Measurements from ENCODE around the gene CARD8.
"Not testable (repeated sequence)": the region's sequence is repeated elsewhere in the genome, so short reads cannot be mapped to it uniquely, and the experiment has no call there.

Gene CARD8

DNA sequence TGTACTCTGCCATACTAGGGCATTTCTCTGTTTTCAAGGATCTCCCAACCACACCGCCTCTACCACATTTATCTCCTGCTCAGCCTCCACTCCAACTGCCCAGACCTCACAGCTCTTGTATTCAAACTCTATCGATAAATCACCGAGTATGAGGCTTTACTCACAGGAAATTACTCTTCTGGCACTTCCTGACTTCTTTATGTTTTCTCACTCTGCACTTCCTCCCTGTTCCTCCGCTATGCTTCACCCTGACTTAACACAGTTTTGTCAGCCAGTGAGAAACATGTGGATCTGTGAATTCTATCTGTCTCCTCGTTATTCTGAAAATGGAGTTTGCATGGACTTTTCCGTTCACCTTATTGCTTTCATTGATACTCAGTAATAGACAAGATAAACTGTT lies 2.6 kb upstream of the CARD8 start:
- no peak for DNase-seq

DNA sequence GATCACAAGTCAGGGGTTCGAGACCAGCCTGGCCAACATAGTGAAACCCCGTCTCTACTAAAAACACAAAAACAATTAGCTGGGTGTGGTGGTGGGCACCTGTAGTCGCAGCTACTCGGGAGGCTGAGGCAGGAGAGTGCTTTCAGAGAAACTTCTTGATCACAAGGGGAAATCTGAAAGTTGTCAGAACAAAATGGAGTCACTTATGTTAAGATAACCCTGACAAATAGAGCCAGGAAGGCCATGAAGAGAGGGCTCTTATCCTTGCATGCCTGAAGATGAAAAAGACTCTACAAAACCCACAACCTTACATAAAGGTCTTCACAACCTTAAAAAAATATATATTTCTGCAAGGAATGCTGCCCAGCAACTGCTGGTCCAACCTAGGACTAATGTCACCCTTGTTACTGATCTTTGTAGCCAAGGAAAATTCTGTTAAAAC lies 1.2 kb downstream of the CARD8 start:
- no peak for DNase-seq

DNA sequence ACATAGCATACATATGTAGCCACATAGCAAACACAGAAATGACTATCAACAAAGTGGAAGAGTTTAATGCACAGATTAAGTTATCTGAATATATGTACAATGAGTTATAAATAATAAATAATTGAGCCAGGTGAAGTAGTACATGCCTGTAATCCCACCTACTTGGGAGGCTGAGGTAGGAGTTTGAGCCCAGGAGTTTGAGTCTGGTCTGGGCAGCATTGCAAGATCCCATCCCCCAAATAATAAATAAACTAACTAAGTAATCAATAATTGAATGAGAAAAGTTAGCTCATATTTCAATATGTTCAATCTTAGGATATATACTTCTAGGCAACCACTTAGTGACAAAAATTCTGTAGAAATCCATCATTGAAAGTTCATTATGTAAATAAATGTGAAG lies 1.7 kb downstream of the CARD8 start:
- no peak for DNase-seq

DNA sequence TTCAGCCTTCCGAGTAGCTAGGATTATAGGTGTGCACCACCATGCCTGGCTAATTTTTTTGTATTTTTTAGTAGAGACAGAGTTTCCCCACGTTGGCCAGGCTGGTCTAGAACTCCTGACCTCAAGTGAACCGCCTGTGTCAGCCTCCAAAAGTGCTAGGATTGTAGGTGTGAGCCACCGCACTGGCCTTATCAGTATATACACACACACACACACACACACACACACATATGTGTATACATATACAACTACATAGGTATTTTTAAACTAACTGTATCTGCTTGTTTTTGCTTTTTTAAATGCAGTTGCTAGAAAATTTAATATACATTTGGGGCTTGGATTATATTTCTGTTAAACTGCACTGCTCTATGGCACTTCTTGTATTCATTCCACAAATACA lies 3.1 kb downstream of the CARD8 start:
- no peak for DNase-seq

DNA sequence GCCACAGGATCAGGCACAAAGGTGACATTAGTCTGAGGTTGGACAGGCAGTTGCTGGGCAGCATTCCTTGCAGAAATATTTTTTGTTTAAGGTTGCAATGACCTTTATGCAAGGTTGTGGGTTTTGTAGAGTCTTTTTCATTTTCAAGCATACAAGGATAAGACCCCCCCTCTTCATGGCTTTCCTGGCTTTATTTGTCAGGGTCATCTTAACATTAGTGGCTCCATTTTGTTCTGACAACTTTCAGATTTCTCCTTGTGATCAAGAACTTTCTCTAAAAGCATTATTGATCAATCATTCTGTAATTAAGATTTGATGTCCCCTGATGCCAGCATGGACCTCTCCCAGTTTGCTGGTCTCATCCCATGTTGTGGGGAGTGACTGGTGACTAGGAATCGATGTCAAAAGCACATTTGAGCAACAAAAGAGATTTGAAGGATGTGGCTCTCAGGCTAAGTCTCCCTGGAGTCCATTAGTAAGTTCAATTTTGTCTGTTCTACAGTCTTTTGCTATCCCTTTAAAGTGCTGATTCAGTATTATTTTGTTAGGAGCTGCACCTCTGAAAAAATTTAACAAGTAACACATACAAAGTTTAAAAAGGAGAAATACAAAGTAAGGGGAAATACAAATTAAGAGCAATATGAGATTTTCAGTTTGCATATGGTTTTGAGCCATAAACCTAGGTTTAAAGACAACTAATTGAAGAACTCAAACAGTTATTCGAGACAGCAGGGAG lies 5.3 kb downstream of the CARD8 start:
- no peak for DNase-seq

DNA sequence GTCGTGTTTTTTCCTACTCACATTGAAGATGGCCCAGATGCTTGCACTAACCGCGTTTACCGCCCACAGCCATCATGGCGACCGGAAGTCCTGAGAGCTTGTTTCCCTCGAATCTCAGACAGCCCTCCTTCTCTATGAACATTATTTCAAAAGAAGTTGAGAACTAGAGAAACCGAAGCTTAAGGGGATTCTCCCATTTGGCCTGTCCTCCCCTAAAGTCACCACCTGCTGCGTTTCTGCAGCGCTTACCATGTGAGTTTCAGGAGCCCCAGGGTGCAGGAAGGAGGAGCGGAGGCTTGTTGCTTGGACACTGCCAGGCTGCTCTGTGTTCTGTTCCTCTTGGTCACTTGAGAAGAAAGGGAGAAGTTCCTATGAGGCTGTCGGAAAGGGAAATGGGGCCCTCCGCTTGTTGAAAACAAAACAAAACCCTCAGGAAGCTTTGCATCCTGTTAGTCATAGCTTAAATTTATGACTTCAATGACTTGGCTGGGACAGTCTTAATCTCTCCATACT lies 6.2 kb downstream of the CARD8 start:
- peak; percentile 65 for DNase-seq

DNA sequence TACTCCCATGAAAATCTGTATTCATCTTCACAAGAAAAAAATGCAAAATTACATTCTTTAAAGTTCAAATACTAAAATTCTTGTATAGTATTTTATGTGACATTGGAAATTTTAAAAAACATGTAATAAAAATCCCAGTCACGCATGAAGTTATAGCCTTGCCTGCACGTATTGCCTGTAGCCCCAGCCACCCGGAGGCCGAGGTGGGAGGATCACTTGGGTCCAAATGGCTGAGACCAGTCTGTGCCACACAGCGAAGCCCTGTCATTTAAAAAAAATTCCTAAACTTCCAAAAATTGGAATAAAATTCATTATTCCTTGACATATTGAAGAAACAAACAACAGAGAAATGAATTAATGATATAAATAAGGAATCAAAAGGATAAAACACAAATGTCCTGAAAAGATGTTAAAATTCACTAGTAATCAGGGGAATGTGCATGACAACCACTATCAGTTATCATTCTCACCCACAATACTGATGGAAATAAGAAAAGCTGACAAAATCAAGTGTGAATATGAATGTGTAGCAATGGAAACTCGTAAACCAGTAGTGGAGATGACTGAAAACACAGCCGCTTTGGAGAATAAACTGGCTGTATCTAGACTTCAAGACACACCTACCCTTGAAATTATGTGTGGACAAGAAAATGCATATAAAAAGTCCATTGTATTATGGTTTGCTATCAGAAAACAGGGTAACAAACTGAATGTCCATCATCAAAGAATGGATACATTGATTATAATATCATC lies 7.5 kb downstream of the CARD8 start:
- no peak for DNase-seq

DNA sequence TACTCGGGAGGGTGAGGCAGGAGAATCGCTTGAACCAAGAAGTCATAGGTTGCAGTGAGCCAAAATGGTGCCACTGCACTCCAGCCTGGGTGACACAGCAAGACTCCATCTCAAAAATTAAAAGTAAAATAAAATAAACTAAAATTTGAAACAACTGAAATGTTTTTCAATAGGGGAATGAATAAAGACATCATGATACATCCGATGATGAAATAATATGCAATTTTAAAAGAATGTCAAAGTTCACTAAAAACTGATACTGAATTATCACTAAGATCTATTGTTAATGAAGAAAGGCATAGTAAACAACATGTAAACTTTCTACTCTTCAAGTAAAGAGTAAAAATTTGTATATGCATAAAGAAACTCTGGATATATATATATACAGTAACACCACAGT lies 8.5 kb downstream of the CARD8 start:
- DNase-seq: no peak

DNA sequence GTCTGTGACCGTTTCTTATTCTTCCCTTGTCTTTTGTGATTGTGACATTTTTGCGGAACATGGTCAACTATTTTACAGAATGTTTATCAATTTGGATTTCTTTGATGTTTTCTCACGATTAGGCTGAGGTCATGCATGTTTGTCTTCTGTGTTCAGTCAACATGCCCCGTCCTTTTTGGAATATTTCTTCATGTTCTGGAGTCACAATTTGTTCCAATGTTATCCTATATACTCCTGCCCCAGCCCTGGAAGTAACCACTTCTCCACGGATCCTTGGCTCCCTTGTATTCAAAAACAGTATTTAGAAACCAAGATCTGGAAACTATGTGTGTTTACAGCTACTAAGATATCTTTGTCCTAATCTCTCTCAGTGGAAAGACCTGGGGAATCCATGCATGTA lies 9.6 kb downstream of the CARD8 start:
- no peak for DNase-seq

DNA sequence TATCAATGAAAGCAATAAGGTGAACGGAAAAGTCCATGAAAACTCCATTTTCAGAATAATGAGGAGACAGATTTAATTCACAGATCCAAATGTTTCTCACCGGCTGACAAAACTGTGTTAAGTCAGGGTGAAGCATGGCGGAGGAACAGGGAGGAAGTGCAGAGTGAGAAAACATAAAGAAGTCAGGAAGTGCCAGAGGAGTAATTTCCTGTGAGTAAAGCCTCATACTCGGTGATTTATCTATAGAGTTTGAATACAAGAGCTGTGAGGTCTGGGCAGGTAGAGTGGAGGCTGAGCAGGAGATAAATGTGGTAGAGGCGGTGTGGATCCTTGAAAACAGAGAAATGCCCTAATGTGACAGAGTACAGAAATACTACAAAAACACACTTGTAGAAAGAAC lies 11.4 kb downstream of the CARD8 start:
- peak; percentile 30 for DNase-seq

DNA sequence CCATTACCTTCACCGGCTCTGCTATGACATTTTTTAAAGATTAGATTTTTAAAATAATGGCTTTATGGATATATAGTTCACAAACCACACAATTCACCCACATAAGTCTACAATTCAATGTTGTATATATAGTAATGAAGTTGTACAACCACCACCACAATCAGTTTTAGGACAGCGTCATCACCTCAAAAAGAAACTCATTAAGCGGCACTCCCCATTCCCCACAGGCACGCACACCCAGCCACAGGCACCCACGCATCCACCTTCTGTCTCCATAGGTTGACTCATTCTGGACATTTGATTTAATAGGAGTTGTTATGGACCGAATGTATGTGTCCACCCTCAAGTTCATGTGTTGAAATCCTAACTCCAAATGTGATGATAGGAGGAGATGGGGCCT lies 13.9 kb downstream of the CARD8 start:
- DNase-seq: not testable (repeated sequence)

DNA sequence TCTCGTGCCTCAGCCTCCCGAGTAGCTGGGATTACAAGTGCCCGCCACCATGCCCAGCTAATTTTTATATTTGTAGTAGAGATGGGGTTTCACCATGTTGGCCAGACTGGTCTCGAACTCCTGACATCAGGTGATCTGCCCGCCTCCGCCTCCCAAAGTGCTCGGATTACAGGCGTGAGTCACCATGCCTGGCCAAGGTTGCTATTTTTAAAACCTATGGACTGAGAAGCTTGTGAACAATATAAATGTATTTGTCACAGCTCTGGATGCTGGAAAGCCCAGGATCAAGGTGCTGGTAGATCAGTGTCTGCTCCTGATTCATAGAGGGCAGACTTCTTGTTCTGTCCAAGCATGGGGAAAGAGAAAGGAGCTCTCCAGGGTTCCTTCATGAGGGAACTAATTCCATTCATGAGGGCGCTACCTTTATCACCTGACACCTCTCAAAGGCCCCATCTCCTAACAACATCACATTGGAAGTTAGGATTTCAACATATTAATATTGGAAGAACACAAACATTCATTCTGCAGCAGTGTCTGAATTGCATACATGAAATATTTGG lies 16.1 kb downstream of the CARD8 start:
- DNase-seq: no peak

DNA sequence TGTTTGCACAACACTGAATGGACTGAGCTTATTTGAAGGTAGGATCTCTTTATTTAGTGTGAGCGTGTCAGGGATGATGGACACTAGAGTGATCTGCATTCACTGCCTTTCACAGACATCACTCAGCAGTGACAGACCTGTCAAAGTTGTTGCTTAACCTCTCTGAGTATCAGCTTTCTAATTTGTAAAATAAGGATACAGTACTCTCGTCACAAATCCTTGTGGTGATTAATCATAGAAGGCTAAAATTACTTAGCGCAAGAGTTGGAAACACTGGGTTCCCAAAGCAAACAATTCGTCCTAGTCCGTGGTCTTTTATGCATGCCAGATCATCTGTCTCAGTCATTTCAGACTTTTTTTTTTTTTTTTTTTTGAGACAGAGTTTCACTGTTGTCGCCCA lies 16.6 kb downstream of the CARD8 start:
- no peak for DNase-seq

DNA sequence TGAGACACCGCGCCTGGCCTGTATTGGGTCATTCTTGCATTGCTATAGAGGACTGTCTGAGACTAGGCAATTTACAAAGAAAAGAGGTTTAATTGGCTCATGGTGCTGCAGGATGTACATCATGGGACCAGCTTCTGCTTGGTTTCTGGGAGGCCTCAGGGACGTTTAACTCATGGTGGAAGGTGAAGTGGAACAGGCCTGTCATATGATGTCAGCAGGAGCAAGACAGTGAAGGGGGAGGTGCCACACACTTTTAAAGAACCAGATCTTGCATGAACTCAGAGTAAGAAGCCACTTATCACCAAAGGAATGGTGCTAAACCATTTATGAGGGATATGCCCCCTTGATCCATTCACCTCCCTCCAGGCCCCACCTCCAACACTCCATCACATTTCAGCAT lies 18.7 kb downstream of the CARD8 start:
- DNase-seq: no peak

DNA sequence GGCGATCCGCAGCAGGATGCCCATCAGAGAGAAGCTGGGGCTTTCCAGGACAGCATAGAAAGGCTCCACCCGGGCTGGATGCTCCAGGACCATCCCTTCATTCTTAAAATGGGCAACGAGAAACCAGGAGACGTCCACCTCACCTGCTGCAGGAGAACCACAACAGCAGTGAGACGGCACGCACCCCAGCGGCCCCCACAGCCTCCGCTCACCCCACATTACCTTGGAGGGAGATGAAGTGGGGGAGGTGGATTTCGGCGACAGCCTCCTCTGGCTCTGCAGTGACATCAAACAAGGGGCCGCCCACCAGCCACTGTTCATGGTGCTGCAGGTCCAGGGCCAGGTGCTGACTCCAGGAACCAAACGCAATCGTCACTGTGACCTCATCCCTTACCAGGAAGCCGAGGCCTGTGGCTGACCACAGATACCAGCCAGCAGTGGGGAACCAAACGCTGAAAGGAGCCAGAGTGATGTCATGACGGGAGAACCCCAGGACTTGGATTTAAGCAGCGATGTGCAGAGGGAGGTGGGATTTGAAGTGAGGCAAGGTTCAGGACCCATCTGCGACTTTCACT lies 25.1 kb downstream of the CARD8 start:
- DNase-seq: peak; percentile 24

DNA sequence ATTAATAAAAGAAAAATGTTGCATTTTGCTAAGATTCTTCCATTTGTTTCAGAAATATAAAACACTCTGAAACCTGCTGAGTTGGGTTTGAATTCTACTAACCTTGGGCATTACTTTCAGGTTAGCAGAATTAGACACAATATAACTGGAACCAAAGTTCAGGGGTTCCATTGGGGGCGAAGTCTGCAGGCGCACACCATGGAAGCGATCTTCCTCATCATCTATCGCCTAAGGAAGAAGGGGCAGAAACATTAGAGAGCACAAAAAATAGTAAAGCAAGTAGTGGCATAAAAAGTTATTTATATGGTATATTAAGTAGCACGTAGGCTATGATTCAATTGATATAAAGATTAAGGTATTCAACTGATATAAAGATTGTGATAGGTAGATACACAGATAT lies 34.1 kb downstream of the CARD8 start:
- no peak for DNase-seq

DNA sequence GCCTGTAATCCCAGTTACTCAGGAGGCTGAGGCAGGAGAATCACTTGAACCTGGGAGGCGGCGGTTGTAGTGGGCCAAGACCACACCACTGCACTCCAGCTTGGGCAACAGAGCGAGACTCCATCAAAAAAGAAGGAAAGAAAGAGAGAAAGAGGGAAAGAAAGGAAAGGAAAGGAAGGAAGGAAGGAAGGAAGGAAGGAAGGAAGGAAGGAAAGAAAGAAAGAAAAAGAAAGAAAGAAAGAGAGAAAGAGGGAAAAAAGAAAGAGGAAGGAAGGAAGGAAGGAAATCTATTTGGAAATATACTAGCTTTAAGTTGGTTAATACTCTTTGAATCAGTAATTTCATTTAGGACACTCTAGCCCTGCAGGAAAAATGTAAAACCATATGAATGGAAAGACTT lies 34.9 kb downstream of the CARD8 start:
- not testable (repeated sequence) for DNase-seq

DNA sequence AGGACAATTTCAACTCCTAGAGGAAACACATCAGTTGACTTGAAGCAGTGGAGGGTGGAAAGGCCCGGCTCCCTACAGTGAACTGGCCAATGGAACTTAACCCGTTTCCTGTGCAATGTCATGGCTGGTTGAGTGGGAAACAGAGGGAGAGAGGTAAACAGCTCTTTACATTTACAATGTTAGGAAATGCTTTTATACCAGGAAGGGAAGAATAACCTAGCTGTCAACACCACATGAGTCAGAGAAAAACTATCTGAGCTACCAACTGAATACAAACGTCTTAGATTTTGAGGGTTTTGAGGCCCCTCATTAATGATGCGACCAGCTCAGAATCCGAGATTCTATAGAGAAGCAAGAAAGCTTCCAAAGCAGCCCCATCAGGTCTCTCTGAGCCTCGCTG lies 36.7 kb downstream of the CARD8 start:
- no peak for DNase-seq

DNA sequence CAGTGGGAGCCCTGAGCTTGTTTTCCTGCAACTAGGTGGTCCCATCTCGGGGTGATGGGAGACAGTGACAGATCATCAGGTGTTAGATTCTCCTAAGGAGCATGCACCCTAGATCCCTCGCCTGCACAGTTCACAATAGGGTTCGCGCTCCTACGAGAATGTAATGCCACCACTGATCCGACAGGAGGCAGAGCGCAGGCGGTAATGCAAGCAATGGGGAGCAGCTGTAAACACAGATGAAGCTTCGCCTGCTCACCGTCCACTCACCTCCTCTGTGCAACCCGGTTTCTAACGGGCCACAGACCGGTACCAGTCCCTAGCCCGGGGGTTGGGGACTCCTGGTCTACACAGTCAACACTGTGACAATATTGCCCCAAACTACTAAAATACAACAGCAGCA lies 38.8 kb downstream of the CARD8 start:
- no peak for DNase-seq

DNA sequence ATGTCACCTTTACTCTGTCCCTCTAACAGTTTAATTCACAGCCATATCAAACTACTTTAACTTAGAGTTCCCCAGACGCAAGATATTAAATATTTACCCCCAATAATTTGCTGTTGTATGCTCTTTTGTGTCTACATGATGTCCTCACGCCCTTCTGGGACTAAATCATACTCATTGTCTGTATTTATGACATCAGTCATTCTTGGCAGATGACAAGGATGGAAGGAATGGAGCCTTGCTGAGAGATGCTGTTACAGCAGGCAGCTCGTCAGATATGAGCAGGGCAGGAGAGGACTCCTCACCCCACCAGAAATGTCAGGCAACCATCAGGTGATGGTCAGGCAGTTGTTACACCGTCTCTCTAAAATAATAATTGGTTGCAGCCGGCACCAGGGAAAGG lies 41.8 kb downstream of the CARD8 start:
- no peak for DNase-seq

DNA sequence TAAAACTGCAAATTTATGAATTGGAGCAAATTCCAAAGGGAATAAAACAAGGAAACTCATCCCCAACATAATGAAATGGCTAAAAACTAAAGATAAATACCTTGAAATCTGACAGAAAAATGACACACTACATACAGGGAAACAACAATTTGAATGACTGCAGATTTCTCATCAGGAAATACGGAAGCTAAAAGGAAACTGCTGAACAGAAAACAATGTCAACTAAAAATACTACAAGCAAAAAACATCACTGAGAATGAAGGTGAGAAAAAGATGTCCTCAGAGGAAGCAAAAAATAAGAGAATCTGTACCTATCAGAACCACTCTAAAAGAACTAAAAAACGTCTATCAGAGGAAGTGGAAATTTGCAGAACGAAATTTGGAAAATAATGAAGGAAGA lies 45.7 kb downstream of the CARD8 start:
- DNase-seq: no peak

DNA sequence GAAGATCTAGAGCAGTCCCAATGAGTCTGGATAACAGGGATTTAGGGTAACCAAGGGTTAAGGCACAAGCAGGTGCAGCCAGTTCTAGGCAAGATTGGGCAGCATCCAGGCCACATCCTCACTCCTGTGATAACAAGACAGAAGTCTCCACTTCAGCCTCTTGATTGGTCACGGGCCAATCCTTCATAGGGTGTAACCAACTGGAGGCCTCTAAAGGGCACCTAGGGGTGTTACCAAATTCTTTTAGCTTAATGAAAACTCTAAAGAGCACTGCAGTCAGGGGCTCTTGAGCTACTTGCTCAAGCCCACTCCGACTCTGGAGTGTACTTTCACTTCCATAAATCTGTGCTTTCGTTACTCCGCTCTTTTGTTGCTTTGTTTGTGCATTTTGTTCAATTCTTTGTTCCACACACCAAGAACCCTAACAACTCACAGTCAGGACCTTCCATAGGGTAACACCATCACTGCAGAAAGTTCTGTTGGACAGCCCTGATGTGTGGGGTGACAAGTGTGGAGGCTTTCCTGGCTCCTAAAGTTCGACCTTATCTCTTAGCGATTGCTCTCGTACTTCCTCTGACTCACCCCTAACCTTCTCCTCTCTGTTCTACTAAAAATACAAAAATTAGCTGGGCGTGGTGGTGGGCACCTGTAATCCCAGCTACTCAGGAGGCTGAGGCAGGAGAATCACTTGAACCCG lies 49.2 kb downstream of the CARD8 start:
- DNase-seq: no peak

Data from CD4-positive, alpha-beta T cell treated with Interleukin-15 for 1 hour (primary cell).